Lung microvascular endothelial cell (primary cell): ENCODE measurements around the gene SPATA20. TPM values are rescaled to one million over a fixed set of nuclear protein-coding genes. Genes with fewer than 3 reads are reported as not detected.

Experiments
- DNase-seq, 2 donors: peaks; one replicate each; pipeline versions ENCODE4 v3.0.0 to v3.0.0-alpha.2; 2010; ENCODE audit warnings: low read depth in 2 of 2
- total RNA-seq: library from RNA; depleted of rRNA; stranded (reverse); fragments of >200 nt; gene quantifications from 2 replicates; pipeline ENCODE4 v1.2.1, GENCODE V29; 2014

The SPATA20 gene
- total RNA-seq, 1 donor from 2014 or later = 22.2 TPM

DNA sequence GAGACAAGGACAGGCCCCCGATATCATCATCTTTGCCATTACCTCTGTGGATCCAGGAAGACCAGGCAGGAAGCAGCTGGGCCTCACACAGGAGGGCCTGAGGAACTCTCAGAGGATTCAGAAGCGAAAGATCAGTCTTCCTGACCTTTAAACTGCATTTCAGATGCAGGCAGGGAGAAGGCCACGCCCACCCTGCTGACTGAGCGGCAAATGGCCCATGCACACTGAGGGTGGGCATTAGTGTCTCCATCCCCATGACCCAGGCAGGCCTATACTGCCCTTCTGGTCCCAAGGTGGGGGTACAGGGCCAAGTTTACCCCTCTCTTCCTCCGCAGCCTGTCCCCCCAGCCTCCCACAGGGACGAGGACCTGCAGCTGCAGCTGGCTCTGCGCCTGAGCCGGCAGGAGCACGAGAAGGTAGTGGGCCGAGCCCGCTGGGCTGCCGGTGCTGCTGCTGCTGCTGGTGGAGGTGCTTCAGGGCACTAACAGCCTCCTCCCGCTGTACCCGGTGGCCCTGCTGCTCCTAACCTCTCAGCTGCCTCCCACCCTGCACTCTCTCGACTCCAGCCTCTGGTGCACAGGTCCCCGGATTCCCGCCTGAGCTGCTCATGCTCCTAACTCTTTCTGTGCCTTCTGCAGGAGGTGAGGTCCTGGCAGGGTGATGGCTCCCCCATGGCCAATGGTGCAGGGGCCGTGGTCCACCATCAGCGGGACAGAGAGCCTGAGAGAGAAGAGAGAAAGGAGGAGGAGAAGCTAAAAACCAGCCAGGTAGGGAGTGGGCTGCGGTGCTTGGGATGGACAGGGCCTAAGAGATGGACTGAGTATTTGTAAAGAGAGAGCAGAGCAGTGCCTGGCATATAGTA lies 8.2 kb upstream of the SPATA20 start:
- DNase-seq = no peak

DNA sequence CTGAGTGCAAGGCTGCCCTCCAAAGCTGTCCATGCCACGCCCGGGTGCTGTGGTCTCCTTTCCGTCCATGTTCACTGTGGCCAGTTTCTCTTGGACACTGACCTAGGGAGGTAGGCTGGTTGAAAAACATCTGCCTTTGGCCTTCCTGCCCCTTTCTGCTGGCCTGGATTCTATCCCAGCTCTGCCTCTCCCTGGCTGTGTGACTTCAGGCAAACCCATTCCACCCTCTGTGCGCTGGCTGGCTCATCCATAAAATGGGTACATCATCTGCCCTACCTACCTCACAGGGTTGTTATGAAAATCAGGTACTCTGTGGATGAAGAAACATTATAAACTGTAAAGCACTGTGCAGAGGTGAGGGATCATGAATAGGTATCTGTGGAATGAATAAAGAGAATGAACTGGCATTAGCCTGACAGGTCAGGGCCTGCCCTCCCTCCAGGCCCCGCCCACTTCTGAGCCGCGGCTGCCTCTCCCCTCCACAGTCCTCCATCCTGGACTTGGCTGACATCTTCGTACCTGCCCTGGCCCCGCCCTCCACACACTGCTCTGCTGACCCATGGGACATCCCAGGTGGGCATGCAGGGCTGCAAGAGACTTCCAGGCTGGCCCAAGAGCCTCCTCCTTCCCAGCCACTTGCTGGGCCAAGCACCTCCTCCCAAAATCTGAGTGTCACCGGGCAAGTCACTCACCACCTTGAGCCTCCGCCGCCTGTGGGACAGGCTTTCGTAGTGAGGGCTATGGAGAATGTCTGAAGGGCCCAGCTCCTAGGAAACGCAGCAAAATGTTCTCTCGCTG lies 7.0 kb upstream of the SPATA20 start:
- no peak for DNase-seq

DNA sequence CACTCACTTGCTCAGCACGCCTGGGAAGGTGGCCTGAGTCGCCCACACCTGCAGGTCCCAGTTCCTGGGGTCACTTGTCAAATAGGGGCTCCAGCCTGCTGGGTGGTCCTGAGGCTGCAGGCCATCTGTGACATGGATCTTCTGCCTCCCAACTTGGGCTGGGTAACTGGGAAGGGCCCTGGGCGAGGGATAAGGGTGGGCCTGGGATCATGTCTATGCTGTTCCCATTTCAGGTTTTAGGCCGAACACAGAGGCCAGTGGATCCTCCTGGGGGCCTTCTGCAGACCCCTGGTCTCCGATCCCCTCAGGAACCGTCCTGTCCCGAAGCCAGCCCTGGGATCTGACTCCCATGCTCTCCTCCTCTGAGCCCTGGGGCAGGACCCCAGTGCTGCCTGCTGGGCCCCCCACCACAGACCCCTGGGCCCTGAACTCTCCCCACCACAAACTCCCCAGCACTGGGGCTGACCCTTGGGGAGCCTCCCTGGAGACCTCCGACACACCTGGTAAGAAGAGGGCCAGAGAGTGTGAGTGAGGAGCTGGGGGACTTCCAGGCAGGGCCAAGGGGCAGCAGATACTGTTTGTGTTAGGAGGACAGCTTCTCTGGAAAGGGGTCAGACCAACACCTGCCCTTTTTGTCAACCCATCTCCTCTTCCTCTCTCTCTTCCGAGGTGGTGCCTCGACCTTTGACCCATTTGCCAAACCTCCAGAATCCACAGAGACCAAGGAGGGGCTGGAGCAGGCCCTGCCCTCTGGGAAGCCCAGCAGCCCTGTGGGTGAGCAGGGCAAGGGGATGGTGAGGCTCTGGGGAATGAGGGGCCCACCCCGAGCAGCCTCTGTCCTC lies 6.2 kb upstream of the SPATA20 start:
- DNase-seq = no peak

DNA sequence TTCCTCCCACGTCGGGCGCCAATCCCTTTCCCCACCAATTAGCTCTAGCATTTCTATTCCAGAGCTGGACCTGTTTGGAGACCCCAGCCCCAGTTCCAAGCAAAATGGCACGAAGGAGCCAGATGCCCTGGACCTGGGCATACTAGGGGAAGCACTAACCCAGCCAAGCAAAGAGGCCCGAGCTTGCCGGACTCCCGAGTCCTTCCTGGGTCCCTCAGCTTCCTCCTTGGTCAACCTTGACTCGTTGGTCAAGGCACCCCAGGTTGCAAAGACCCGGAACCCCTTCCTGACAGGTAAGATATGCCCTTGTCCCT lies 5.6 kb upstream of the SPATA20 start:
- DNase-seq = no peak

- peak; percentile 81 to 86 for DNase-seq
Measured at GRCh38 chr17:50541716-50542688, 5.0 kb upstream of the SPATA20 start.

DNA sequence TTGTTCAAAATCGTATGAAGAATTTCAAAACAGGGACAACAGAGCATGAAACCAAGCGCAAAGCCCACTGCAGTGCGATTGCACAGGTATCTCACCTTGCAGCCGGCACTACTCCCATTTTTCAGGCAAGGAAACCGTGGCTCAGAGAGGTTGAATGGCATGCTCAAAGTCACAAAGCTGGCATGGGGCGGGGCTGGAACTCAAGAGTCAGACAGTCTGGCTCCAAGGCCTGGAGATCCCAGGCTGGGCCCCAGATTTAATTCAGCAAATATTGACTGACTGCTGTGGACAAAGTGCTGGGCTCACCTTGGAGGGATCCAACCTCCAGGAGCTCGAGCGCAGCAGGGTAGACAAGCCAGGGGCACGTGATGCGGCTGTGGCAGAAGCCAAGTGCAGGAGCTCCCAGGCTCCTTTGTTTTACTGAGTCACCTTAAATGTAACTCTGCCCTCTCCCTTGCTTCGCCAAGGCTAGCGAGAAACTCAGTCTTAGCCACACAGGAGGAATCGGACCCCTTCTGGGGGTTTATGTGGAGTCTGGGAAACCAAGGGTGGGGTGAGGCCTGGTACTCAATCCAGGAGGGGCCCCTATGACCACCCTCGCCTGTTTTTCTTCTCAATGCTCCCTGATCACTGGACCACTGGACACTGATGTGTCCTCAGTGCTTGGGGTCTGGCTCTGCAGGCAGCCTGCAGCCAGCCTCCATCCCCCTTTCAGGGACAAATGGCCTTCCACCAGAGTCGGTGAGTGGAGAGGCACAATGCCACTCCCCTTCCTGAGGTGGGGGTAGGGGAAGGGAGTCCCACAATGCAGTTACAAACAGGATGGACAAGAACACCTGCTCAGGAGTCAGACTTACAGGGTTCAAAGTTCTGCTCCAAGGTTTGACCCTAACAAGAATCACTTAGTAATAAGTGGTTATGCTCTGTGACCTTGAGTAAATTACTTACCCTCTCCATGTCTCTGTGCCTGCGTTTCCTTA lies 3.9 kb upstream of the SPATA20 start:
- DNase-seq = no peak

- no peak for DNase-seq
Measured at GRCh38 chr17:50544516-50544915, 2.5 kb upstream of the SPATA20 start.

GRCh38 chr17:50545311-50545710 lies 1.7 kb upstream of the SPATA20 start:
- DNase-seq = no peak

- DNase-seq = no peak
Measured at GRCh38 chr17:50546701-50547034, 306 bp upstream of the SPATA20 start.

GRCh38 chr17:50547736-50548083 lies 736 bp downstream of the SPATA20 start:
- no peak for DNase-seq

DNA sequence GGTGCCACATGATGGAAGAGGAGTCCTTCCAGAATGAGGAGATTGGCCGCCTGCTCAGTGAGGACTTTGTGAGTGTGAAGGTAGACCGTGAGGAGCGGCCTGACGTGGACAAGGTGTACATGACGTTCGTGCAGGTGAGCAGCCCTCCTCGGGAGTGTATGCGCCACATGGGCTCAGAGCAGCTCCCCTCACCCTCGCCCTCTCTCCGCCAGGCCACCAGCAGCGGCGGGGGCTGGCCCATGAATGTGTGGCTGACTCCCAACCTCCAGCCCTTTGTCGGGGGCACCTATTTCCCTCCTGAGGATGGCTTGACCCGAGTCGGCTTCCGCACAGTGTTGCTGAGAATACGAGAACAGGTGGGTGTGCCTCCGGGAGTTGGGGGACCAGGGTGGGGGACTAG lies 1.9 kb downstream of the SPATA20 start:
- no peak for DNase-seq

DNA sequence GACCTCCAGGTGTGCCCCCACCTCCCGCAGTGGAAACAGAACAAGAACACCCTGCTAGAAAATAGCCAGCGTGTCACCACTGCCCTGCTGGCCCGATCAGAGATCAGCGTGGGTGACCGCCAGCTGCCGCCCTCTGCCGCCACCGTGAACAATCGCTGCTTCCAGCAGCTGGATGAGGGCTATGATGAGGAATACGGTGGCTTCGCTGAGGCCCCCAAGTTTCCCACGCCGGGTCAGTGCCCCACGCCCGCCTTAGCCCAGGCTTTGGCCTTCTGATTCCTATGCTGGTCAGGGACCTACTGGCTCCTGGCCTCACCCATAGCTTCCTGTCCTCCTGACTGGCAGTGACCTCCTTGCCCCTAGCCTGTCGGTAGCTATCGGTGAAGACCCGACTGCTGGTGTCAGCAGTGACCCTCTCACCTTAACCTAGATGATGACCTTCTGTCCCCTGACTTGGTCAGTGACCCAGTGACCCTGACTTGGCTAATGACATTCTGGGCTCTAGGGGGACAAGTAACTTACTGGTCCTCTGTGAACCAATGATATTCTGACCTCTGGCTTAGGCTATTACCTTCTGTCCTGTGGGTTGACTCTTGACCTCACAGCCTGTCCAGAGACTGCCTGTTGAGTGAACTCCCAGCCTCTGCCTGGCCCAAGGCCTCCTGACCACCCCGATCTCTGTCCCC lies 2.4 kb downstream of the SPATA20 start:
- no peak for DNase-seq

- DNase-seq = no peak
Measured at GRCh38 chr17:50549969-50550368, 3.0 kb downstream of the SPATA20 start.

DNA sequence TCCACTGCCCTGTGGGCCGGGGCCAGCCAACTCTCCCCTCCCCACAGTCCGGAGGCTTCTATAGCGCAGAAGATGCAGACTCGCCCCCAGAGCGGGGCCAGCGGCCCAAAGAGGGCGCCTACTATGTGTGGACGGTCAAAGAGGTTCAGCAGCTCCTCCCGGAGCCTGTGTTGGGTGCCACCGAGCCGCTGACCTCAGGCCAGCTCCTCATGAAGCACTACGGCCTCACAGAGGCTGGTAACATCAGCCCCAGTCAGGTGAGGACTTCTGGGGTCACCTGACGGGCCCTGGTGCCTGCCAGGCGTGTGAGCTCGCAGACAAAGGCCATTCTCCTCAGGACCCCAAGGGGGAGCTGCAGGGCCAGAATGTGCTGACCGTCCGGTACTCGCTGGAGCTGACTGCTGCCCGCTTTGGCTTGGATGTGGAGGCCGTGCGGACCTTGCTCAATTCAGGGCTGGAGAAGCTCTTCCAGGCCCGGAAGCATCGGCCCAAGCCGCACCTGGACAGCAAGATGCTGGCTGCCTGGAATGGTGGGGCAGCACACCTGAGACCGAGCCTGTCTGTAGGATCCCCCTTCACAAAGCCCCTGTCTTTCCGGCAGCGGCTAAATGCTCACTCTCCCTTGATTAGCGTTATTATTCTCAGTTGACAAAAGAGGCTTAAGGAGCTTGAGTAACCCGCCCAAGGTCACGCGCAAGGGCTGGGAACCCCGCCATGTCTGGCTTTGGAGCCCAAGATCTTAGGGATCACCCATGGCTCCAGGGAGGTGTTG lies 3.9 kb downstream of the SPATA20 start:
- peak; percentile 87 to 93 for DNase-seq

- DNase-seq = no peak
Measured at GRCh38 chr17:50551433-50551815, 4.5 kb downstream of the SPATA20 start.

DNA sequence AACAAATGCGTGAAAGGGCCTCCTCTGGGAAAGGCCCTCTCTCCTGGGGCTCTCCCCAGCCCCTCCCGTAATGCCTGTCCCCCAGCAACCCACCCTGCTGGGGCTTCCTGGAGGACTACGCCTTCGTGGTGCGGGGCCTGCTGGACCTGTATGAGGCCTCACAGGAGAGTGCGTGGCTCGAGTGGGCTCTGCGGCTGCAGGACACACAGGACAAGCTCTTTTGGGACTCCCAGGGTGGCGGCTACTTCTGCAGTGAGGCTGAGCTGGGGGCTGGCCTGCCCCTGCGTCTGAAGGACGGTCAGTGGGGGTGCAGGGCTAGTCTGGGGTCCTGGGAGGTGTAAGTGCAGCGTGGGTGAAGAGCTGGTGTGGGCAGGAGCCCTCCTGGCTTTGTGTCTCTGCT lies 4.9 kb downstream of the SPATA20 start:
- DNase-seq = no peak

DNA sequence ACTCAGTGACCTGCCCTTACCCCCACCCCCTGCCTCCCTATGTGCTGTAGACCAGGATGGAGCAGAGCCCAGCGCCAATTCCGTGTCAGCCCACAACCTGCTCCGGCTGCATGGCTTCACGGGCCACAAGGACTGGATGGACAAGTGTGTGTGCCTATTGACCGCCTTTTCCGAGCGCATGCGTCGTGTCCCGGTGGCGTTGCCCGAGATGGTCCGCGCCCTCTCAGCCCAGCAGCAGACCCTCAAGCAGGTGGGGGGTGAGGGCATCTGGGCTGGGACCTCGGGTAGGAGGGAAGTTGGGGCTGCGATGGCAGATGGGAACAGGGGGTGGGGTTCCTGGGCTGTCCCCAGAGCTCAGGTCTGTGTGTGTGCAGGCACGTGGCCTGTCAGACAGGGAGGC lies 7.2 kb downstream of the SPATA20 start:
- DNase-seq = no peak

- DNase-seq = no peak
Measured at GRCh38 chr17:50556803-50557202, 9.8 kb downstream of the SPATA20 start.

- DNase-seq = no peak
Measured at GRCh38 chr17:50557630-50558029, 10.7 kb downstream of the SPATA20 start.
